Measurements from ENCODE around the gene ZNF780A. TPM values are rescaled to one million over a fixed set of nuclear protein-coding genes. Genes with fewer than 3 reads are reported as not detected.

The ZNF780A gene
- polyA plus RNA-seq, 3 donors: 9.8 to 14.1 (median 12.6) TPM

- no CpG with 5 or more reads among the region's 3 CpGs for WGBS (ENCODE audit: insufficient coverage)
- no peak overlapping the region for H3K27ac Mint-ChIP-seq
- no peak overlapping the region for H3K4me2 ChIP-seq (replicated peaks; ENCODE audit: extremely low read depth, low read length, poor library complexity, severe bottlenecking)
- no peak for DNase-seq
- H3K27ac ChIP-seq (ENCODE audit: low read depth in 1 of 2, low read length in 2 of 2): no peak overlapping the region
- H3K9ac ChIP-seq (ENCODE audit: insufficient read depth, low read length, poor library complexity, severe bottlenecking): no peak overlapping the region
- H3K36me3 ChIP-seq (replicated peaks in 1 of 2; ENCODE audit: control insufficient read depth in 1 of 2, insufficient read depth in 2 of 2, low read length in 2 of 2): no peaks in the 10 kb centered on the region
- H3K27me3 ChIP-seq (ENCODE audit: control insufficient read depth in 2 of 2, insufficient read depth in 2 of 2, low read length in 2 of 2): peaks cover 5 to 30% of the 10 kb centered on the region in 2 donors
- H3K4me3 ChIP-seq (replicated peaks in 1 of 3; ENCODE audit: low read depth in 2 of 3, low read length in 3 of 3): no peak overlapping the region
- H2AFZ ChIP-seq (ENCODE audit: insufficient read depth, low read depth, low read length, poor library complexity, severe bottlenecking): no peak overlapping the region
- no peaks in the 10 kb centered on the region for H3K4me1 ChIP-seq (ENCODE audit: control insufficient read depth in 1 of 2, insufficient read depth in 2 of 2, low read length in 2 of 2)
- H3K9me3 Mint-ChIP-seq: peaks cover 0 to 17% (median 7%) of the 10 kb centered on the region in 7 donors
- intact Hi-C loops (cut with micrococcal nuclease): no loop called here
- H3K36me3 Mint-ChIP-seq: no peaks in the 10 kb centered on the region
- H3K4me3 Mint-ChIP-seq: no peak overlapping the region
- no peaks in the 10 kb centered on the region for H3K4me1 Mint-ChIP-seq
- TF ChIP-seq, protein P1, sequence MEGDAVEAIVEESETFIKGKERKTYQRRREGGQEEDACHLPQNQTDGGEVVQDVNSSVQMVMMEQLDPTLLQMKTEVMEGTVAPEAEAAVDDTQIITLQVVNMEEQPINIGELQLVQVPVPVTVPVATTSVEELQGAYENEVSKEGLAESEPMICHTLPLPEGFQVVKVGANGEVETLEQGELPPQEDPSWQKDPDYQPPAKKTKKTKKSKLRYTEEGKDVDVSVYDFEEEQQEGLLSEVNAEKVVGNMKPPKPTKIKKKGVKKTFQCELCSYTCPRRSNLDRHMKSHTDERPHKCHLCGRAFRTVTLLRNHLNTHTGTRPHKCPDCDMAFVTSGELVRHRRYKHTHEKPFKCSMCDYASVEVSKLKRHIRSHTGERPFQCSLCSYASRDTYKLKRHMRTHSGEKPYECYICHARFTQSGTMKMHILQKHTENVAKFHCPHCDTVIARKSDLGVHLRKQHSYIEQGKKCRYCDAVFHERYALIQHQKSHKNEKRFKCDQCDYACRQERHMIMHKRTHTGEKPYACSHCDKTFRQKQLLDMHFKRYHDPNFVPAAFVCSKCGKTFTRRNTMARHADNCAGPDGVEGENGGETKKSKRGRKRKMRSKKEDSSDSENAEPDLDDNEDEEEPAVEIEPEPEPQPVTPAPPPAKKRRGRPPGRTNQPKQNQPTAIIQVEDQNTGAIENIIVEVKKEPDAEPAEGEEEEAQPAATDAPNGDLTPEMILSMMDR (IDR thresholded peaks at IDR 0.05): no peak
- no peaks in the 10 kb centered on the region for H4K20me1 ChIP-seq (ENCODE audit: insufficient read depth, low read length)
- H3K79me2 ChIP-seq (ENCODE audit: insufficient read depth, low read length): no peaks in the 10 kb centered on the region
- H3K27me3 Mint-ChIP-seq (ENCODE audit: low read depth in 3 of 3): peaks cover 18 to 52% (median 21%) of the 10 kb centered on the region in 3 donors
- H3K9me3 ChIP-seq (replicated peaks in 1 of 2; ENCODE audit: control insufficient read depth in 1 of 2, insufficient read depth in 1 of 2, low read length in 2 of 2): no peaks in the 10 kb centered on the region
These were observed 38.7 kb upstream of the ZNF780A start for GRCh38 chr19:40129425-40129824.

GRCh38 chr19:40128991-40129390 lies 38.2 kb upstream of the ZNF780A start:
- Mint-ChIP-seq H3K27me3 (ENCODE audit: low read depth in 3 of 3) (peaks cover 18 to 52% (median 21%) of the 10 kb centered on the region in 3 donors), H3K9me3 (peaks cover 0 to 17% (median 7%) of the 10 kb centered on the region in 7 donors), H3K4me3 (no peak overlapping the region), H3K4me1 (no peaks in the 10 kb centered on the region), H3K36me3 (no peaks in the 10 kb centered on the region), H3K27ac (no peak overlapping the region)
- Histone ChIP-seq H3K4me2 (replicated peaks; ENCODE audit: extremely low read depth, low read length, poor library complexity, severe bottlenecking) (no peak overlapping the region), H3K36me3 (replicated peaks in 1 of 2; ENCODE audit: control insufficient read depth in 1 of 2, insufficient read depth in 2 of 2, low read length in 2 of 2) (no peaks in the 10 kb centered on the region), H3K27ac (ENCODE audit: low read depth in 1 of 2, low read length in 2 of 2) (no peak overlapping the region), H4K20me1 (ENCODE audit: insufficient read depth, low read length) (no peaks in the 10 kb centered on the region), H3K9ac (ENCODE audit: insufficient read depth, low read length, poor library complexity, severe bottlenecking) (no peak overlapping the region), H3K79me2 (ENCODE audit: insufficient read depth, low read length) (no peaks in the 10 kb centered on the region), H3K27me3 (ENCODE audit: control insufficient read depth in 2 of 2, insufficient read depth in 2 of 2, low read length in 2 of 2) (peaks cover 5 to 30% of the 10 kb centered on the region in 2 donors), H3K4me3 (replicated peaks in 1 of 3; ENCODE audit: low read depth in 2 of 3, low read length in 3 of 3) (no peak overlapping the region), H2AFZ (ENCODE audit: insufficient read depth, low read depth, low read length, poor library complexity, severe bottlenecking) (no peak overlapping the region), H3K9me3 (replicated peaks in 1 of 2; ENCODE audit: control insufficient read depth in 1 of 2, insufficient read depth in 1 of 2, low read length in 2 of 2) (no peaks in the 10 kb centered on the region), H3K4me1 (ENCODE audit: control insufficient read depth in 1 of 2, insufficient read depth in 2 of 2, low read length in 2 of 2) (no peaks in the 10 kb centered on the region)
- TF ChIP-seq, protein P1 (IDR thresholded peaks at IDR 0.05): no peak
- intact Hi-C loops (cut with micrococcal nuclease): no loop called here
- DNase-seq: no peak

All from CD14-positive monocyte (primary cell).